Hepatocyte (in vitro differentiated cells): ENCODE results near the gene APOO. TPM values are rescaled to one million over a fixed set of nuclear protein-coding genes. Genes with fewer than 3 reads are reported as not detected.

Source experiments
- DNase-seq: peaks from one replicate; pipeline ENCODE4 v3.0.0-alpha.2; 2016; ENCODE audit warnings: low spot score
- H2AFZ ChIP-seq: fragments of 200-600 bp; sonication (generic); 2 replicates; pipeline ENCODE4 v1.6.0; 2016; ENCODE audit warnings: antibody characterized with exemption, mild to moderate bottlenecking
- H3K27ac ChIP-seq: fragments of 200-600 bp; sonication (generic); 2 replicates; pipeline ENCODE4 v1.5.1; 2016; ENCODE audit warnings: mild to moderate bottlenecking
- H3K27me3 ChIP-seq: fragments of 200-600 bp; sonication (generic); 2 replicates; pipeline ENCODE4 v1.6.1; 2016
- H3K36me3 ChIP-seq: fragments of 200-600 bp; sonication (generic); replicated peaks from 2 replicates; pipeline ENCODE4 v1.5.1; 2016; ENCODE audit warnings: low read depth; ENCODE audit not compliant: insufficient read depth
- H3K4me1 ChIP-seq: fragments of 200-600 bp; sonication (generic); 2 replicates; pipeline ENCODE4 v1.5.1; 2016; ENCODE audit warnings: mild to moderate bottlenecking, moderate library complexity; ENCODE audit not compliant: insufficient read depth
- H3K4me2 ChIP-seq: fragments of 200-600 bp; sonication (generic); 2 replicates; pipeline ENCODE4 v1.6.0; 2016
- H3K4me3 ChIP-seq: fragments of 200-600 bp; sonication (generic); 2 replicates; pipeline ENCODE4 v1.5.1; 2016; ENCODE audit warnings: mild to moderate bottlenecking
- H3K79me2 ChIP-seq: fragments of 200-600 bp; sonication (generic); 2 replicates; pipeline ENCODE4 v1.6.0; 2017; ENCODE audit warnings: mild to moderate bottlenecking
- H3K9me2 ChIP-seq: fragments of 200-600 bp; sonication (generic); replicated peaks from 2 replicates; pipeline ENCODE4 v1.6.0; 2017; ENCODE audit warnings: mild to moderate bottlenecking; ENCODE audit not compliant: insufficient read depth
- H3K9me3 ChIP-seq: fragments of 200-600 bp; sonication (generic); 2 replicates; pipeline ENCODE4 v1.5.1; 2016; ENCODE audit warnings: low read depth, mild to moderate bottlenecking
- H4K20me1 ChIP-seq: fragments of 200-600 bp; sonication (generic); 2 replicates; pipeline ENCODE4 v1.6.0; 2016; ENCODE audit warnings: mild to moderate bottlenecking; ENCODE audit not compliant: insufficient read depth, poor library complexity, severe bottlenecking
- EZH2 ChIP-seq: fragments of 200-600 bp; sonication (generic); IDR thresholded peaks from 2 replicates; pipeline ENCODE4 v1.6.1; 2016; ENCODE audit warnings: antibody characterized with exemption, mild to moderate bottlenecking, borderline replicate concordance
- EZH2phosphoT487 ChIP-seq: fragments of 200-600 bp; sonication (generic); IDR thresholded peaks from one replicate; pipeline ENCODE4 v1.6.1; 2018; ENCODE audit warnings: antibody characterized with exemption, mild to moderate bottlenecking, low read depth, moderate library complexity; ENCODE audit not compliant: unreplicated experiment, severe bottlenecking
- WGBS: methylation state at CpG from one replicate; pipeline ENCODE4 v1.1.6; 2016; ENCODE audit warnings: low lambda C conversion rate; ENCODE audit errors: missing lambda C conversion rate; 5-methylcytosine and 5-hydroxymethylcytosine counted together
- polyA plus RNA-seq: library from polyadenylated mRNA; unstranded; fragments of >200 nt; fragmentation: Nextera tagmentation; extraction: Ambion mirVana; gene quantifications from 2 replicates; pipeline ENCODE4 v1.2.1, GENCODE V29; 2016
- total RNA-seq: library from RNA; depleted of rRNA; stranded (reverse); fragments of >200 nt; gene quantifications from 2 replicates; pipeline ENCODE4 v1.2.3, GENCODE V29; 2014
- TF ChIP-seq, protein P1 (sequence below): fragments of 200-600 bp; sonication (generic); IDR thresholded peaks from 2 replicates; pipeline ENCODE4 v1.5.1; 2016; ENCODE audit warnings: antibody characterized with exemption, mild to moderate bottlenecking; ENCODE audit not compliant: poor library complexity

Gene APOO
- total and polyA plus RNA-seq, 2 experiments from 2014 or later: 27.0 to 45.1 TPM

- no peak overlapping the region for H3K4me3 ChIP-seq
- no peaks in the 10 kb centered on the region for H3K9me2 ChIP-seq
- H4K20me1 ChIP-seq: no peaks in the 10 kb centered on the region
- no peaks in the 10 kb centered on the region for H3K79me2 ChIP-seq
- no peak for DNase-seq
- H3K9me3 ChIP-seq: no peaks in the 10 kb centered on the region
- no peak overlapping the region for H3K4me2 ChIP-seq
- 80% methylated on average over 8 of the region's 8 CpGs for WGBS
- H2AFZ ChIP-seq: no peak overlapping the region
- TF ChIP-seq EZH2phosphoT487 (no peak), EZH2 (no peak)
- TF ChIP-seq, protein P1, sequence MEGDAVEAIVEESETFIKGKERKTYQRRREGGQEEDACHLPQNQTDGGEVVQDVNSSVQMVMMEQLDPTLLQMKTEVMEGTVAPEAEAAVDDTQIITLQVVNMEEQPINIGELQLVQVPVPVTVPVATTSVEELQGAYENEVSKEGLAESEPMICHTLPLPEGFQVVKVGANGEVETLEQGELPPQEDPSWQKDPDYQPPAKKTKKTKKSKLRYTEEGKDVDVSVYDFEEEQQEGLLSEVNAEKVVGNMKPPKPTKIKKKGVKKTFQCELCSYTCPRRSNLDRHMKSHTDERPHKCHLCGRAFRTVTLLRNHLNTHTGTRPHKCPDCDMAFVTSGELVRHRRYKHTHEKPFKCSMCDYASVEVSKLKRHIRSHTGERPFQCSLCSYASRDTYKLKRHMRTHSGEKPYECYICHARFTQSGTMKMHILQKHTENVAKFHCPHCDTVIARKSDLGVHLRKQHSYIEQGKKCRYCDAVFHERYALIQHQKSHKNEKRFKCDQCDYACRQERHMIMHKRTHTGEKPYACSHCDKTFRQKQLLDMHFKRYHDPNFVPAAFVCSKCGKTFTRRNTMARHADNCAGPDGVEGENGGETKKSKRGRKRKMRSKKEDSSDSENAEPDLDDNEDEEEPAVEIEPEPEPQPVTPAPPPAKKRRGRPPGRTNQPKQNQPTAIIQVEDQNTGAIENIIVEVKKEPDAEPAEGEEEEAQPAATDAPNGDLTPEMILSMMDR: no peak
- no peak overlapping the region for H3K27ac ChIP-seq
- H3K36me3 ChIP-seq: no peaks in the 10 kb centered on the region
- H3K4me1 ChIP-seq: peaks cover 23% of the 10 kb centered on the region
- no peaks in the 10 kb centered on the region for H3K27me3 ChIP-seq
Measured at GRCh38 chrX:23795221-23795620, 112.5 kb downstream of the APOO start.

DNA sequence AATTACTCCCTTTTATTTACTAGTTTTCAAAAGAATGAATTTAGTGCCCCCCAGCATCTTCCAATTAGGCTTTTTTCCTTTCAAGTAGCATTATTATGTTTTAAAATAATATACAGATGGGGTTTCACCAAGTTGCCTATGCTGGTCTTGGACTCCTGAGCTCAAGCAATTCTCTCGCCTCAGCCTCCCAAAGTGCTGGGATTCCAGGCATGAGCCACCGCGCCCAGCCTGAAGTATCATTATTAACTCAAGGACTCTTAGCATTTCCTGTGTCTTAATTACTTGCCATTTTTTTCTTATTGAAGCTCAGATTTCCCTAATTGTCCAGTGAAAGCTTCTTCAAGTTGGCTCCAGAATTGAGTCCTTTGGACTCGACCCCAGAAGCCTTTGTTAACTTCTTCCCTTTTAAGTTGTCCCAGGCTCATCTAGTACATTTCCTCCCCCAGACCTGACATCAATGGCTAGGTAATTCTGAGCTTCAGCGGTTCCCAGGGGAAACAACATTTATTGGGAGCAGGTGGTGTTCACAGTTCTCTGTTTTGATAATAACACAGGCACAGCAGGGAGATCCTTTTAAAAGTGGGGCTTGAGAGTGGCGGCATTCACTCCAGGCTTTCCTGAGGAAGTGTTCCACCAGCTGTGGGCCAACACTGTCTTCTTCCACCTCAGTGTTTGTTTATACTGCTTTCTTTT, 114.7 kb downstream of the APOO start:
- H3K27ac ChIP-seq: peak overlapping the region; percentile 29
- peaks cover 15% of the 10 kb centered on the region for H3K4me1 ChIP-seq
- WGBS: 64% methylated on average over 6 of the region's 6 CpGs
- DNase-seq: no peak
- TF ChIP-seq, protein P1: no peak
- TF ChIP-seq EZH2: no peak
- TF ChIP-seq EZH2phosphoT487: no peak
- no peak overlapping the region for H2AFZ ChIP-seq
- H3K4me3 ChIP-seq: no peak overlapping the region
- no peaks in the 10 kb centered on the region for H3K9me2 ChIP-seq
- H3K36me3 ChIP-seq: no peaks in the 10 kb centered on the region
- no peak overlapping the region for H3K4me2 ChIP-seq
- no peaks in the 10 kb centered on the region for H3K27me3 ChIP-seq
- H3K9me3 ChIP-seq: no peaks in the 10 kb centered on the region
- no peaks in the 10 kb centered on the region for H4K20me1 ChIP-seq
- no peaks in the 10 kb centered on the region for H3K79me2 ChIP-seq

- H2AFZ ChIP-seq: no peak overlapping the region
- H3K9me3 ChIP-seq: no peaks in the 10 kb centered on the region
- H3K9me2 ChIP-seq: no peaks in the 10 kb centered on the region
- WGBS: 70% methylated on average over 11 of the region's 11 CpGs
- H3K27ac ChIP-seq: peak overlapping the region; percentile 85
- peaks cover 4% of the 10 kb centered on the region for H3K4me1 ChIP-seq
- H3K79me2 ChIP-seq: peaks cover 7% of the 10 kb centered on the region
- H3K4me2 ChIP-seq: no peak overlapping the region
- peaks cover 4% of the 10 kb centered on the region for H4K20me1 ChIP-seq
- H3K27me3 ChIP-seq: no peaks in the 10 kb centered on the region
- peak; percentile 17 for DNase-seq
- no peak overlapping the region for H3K4me3 ChIP-seq
- TF ChIP-seq, protein P1: no peak
- TF ChIP-seq EZH2 (no peak), EZH2phosphoT487 (no peak)
- no peaks in the 10 kb centered on the region for H3K36me3 ChIP-seq
Measured at GRCh38 chrX:23790155-23790497, 117.6 kb downstream of the APOO start.
